Tibial nerve (tissue), 4 donors: ENCODE measurements around the gene HS1BP3.

Experiments
- CTCF ChIP-seq, 5 experiments: fragments of 200-600 bp in 3 of 5; fragments of 450-650 bp in 2 of 5; sonication (generic) in 3 of 5; IDR thresholded peaks; one replicate each; pipeline ENCODE4 v1.5.1; 2016 to 2019; ENCODE audit warnings: antibody characterized with exemption in 5 of 5, mild to moderate bottlenecking in 3 of 5, moderate library complexity in 2 of 5
- EP300 ChIP-seq, 2 donors: sonication (generic); formaldehyde crosslinking; IDR thresholded peaks; one replicate each; pipeline ENCODE4 v1.6.1; 2017; ENCODE audit warnings: antibody characterized with exemption in 2 of 2, mild to moderate bottlenecking in 1 of 2
- POLR2A ChIP-seq, 2 donors: fragments of 450-650 bp; IDR thresholded peaks; one replicate each; pipeline ENCODE4 v1.6.1; 2017; ENCODE audit warnings: antibody characterized with exemption in 2 of 2, mild to moderate bottlenecking in 2 of 2, moderate library complexity in 2 of 2

DNA sequence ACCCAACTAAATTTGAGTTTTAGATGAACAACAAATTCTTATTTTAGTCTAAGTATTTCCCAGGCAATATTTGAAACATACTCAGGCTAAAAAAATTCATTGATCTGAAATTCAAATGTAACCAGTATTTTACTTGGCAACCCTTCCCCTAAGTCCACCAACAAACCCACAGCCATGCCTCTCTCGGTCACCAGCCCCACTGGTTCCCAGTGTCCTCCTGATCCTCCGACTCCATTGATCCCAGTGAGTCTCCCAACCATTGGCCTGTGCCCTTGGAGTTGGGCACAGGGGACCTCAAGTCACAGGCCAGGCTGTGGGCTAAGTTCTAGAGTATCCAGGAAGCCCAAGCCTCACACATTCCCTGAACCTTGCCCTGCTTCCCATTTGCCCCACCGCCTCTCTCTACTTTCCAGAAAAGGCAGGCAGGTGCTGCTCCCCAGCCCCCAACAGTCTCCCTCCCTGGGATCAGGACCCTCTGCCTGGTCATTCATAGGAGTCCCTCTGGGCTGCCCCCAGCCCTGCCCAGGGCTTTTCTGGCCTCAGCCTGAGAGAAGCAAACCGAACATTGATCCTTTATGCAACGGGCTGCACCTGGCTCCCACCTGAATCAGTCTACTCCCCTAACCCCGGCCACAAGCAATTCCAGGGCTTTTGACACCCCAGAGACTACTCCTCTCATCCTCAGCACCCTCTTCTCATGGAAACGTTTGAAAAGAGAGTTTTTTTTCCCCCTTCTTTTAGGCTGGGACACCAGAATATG lies 81.3 kb downstream of the HS1BP3 start:
- no peak for TF ChIP-seq POLR2A (IDR thresholded peaks at IDR 0.05)
- TF ChIP-seq CTCF (IDR thresholded peaks at IDR 0.05), result no peak
- no peak for TF ChIP-seq EP300 (IDR thresholded peaks at IDR 0.05)
